SK-N-SH treated with all-trans-retinoic acid at 6 μM for 48 hours (cell line): ENCODE results near the gene CNGB1.

Experiments used
- ATAC-seq: fragments of 200-7000 bp; cut with Tn5 transposase; 3 replicates; pipeline ENCODE4 v1.9.1; 2020; ENCODE audit warnings: mild to moderate bottlenecking, moderate library complexity
- ARNTL ChIP-seq: fragments of 450-650 bp; formaldehyde crosslinking; IDR thresholded peaks from 2 replicates; pipeline ENCODE4 v1.5.0; 2020; ENCODE audit warnings: low read depth, mild to moderate bottlenecking, moderate library complexity, borderline replicate concordance
- BACH2 ChIP-seq: fragments of 250-450 bp; sonication (Bioruptor Pico); IDR thresholded peaks from 2 replicates; pipeline ENCODE4 v1.9.0; 2021; ENCODE audit warnings: mild to moderate bottlenecking, borderline replicate concordance
- CREB5 ChIP-seq: fragments of 250-450 bp; sonication (Bioruptor Pico); IDR thresholded peaks from 2 replicates; pipeline ENCODE4 v1.5.1; 2020; ENCODE audit warnings: low read depth, mild to moderate bottlenecking, moderate library complexity
- CSDC2 ChIP-seq: fragments of 250-450 bp; sonication (Bioruptor Pico); IDR thresholded peaks from 2 replicates; pipeline ENCODE4 v1.5.0; 2020; ENCODE audit warnings: mild to moderate bottlenecking, moderate library complexity
- CSRNP3 ChIP-seq: fragments of 250-450 bp; sonication (Bioruptor Pico); IDR thresholded peaks from 2 replicates; pipeline ENCODE4 v1.5.1; 2021; ENCODE audit warnings: mild to moderate bottlenecking, moderate library complexity
- GLIS3 ChIP-seq: fragments of 250-450 bp; sonication (Bioruptor Pico); IDR thresholded peaks from 2 replicates; pipeline ENCODE4 v1.5.0; 2020; ENCODE audit warnings: mild to moderate bottlenecking, moderate library complexity
- OSR1 ChIP-seq: fragments of 250-450 bp; sonication (Bioruptor Pico); IDR thresholded peaks from 2 replicates; pipeline ENCODE4 v1.8.0; 2022; ENCODE audit warnings: moderate library complexity, mild to moderate bottlenecking, inconsistent platforms
- PATZ1 ChIP-seq: fragments of 250-450 bp; sonication (Bioruptor Pico); IDR thresholded peaks from 2 replicates; pipeline ENCODE4 v1.8.0; 2020; ENCODE audit warnings: mild to moderate bottlenecking, moderate library complexity, borderline replicate concordance
- POU6F1 ChIP-seq: fragments of 250-450 bp; sonication (Bioruptor Pico); IDR thresholded peaks from 2 replicates; pipeline ENCODE4 v1.8.0; 2021; ENCODE audit warnings: low read depth, mild to moderate bottlenecking, moderate library complexity, borderline replicate concordance
- PPARA ChIP-seq: fragments of 250-450 bp; sonication (Bioruptor Pico); IDR thresholded peaks from 2 replicates; pipeline ENCODE4 v1.5.0; 2020; ENCODE audit warnings: mild to moderate bottlenecking, borderline replicate concordance
- RARB ChIP-seq: fragments of 250-450 bp; sonication (Bioruptor Pico); IDR thresholded peaks from 2 replicates; pipeline ENCODE4 v1.8.0; 2021; ENCODE audit warnings: mild to moderate bottlenecking, moderate library complexity
- TCF4 ChIP-seq: fragments of 250-450 bp; sonication (Bioruptor Pico); IDR thresholded peaks from 2 replicates; pipeline ENCODE4 v1.8.0; 2021; ENCODE audit warnings: mild to moderate bottlenecking, moderate library complexity, borderline replicate concordance
- TOX ChIP-seq: fragments of 250-450 bp; sonication (Bioruptor Pico); IDR thresholded peaks from 2 replicates; pipeline ENCODE4 v1.8.0; 2021; ENCODE audit warnings: mild to moderate bottlenecking, moderate library complexity, borderline replicate concordance
- TSHZ2 ChIP-seq: fragments of 250-450 bp; sonication (Bioruptor Pico); IDR thresholded peaks from 2 replicates; pipeline ENCODE4 v1.5.0; 2020; ENCODE audit warnings: mild to moderate bottlenecking, moderate library complexity
- ZC3H10 ChIP-seq: fragments of 250-450 bp; sonication (Bioruptor Pico); IDR thresholded peaks from 2 replicates; pipeline ENCODE4 v1.5.1; 2021; ENCODE audit warnings: mild to moderate bottlenecking, moderate library complexity
- ZFP3 ChIP-seq: fragments of 250-450 bp; sonication (Bioruptor Pico); IDR thresholded peaks from 2 replicates; pipeline ENCODE4 v1.5.0; 2020; ENCODE audit warnings: mild to moderate bottlenecking, moderate library complexity
- ZFP30 ChIP-seq: fragments of 450-650 bp; formaldehyde crosslinking; IDR thresholded peaks from 2 replicates; pipeline ENCODE4 v1.5.0; 2022; ENCODE audit warnings: mild to moderate bottlenecking, moderate library complexity
- ZNF565 ChIP-seq: fragments of 450-650 bp; formaldehyde crosslinking; conservative IDR thresholded peaks from 2 replicates; pipeline ENCODE4 v1.5.0; 2020; ENCODE audit warnings: low read depth, mild to moderate bottlenecking, moderate library complexity
- ZNF70 ChIP-seq: fragments of 450-650 bp; formaldehyde crosslinking; IDR thresholded peaks from 2 replicates; pipeline ENCODE4 v1.5.0; 2020; ENCODE audit warnings: mild to moderate bottlenecking, moderate library complexity

The CNGB1 gene

GRCh38 chr16:57970970-57971369, at the start of gene CNGB1:
TSS of gene CNGB1 (minus strand) at chr16:57971128. CDS start at chr16:57967286, 3,842 bp downstream.
- no peak for ATAC-seq
- TF ChIP-seq TOX (CRISPR knock-in tag), result no peak
- no peak for TF ChIP-seq ZC3H10
- TF ChIP-seq TCF4 (CRISPR knock-in tag), result no peak
- no peak for TF ChIP-seq BACH2 (CRISPR knock-in tag)
- no peak for TF ChIP-seq PATZ1 (CRISPR knock-in tag)
- TF ChIP-seq RARB (CRISPR knock-in tag), result no peak
- TF ChIP-seq ZFP30, result no peak
- TF ChIP-seq CSRNP3 (CRISPR knock-in tag), result no peak
- TF ChIP-seq ZNF70, result no peak
- TF ChIP-seq OSR1 (CRISPR knock-in tag), result no peak
- no peak for TF ChIP-seq CREB5 (CRISPR knock-in tag)
- no peak for TF ChIP-seq ARNTL (CRISPR knock-in tag)
- no peak for TF ChIP-seq CSDC2 (CRISPR knock-in tag)
- TF ChIP-seq GLIS3 (CRISPR knock-in tag), result no peak
- no peak for TF ChIP-seq ZNF565 (CRISPR knock-in tag)
- no peak for TF ChIP-seq POU6F1 (CRISPR knock-in tag)
- no peak for TF ChIP-seq ZFP3 (CRISPR knock-in tag)

GRCh38 chr16:58019866-58020538, 49.1 kb upstream of the CNGB1 start:
- ATAC-seq, result no peak

More at GRCh38 chr16:58019866-58020538, 49.1 kb upstream of the CNGB1 start:
- no peak for TF ChIP-seq TSHZ2 (CRISPR knock-in tag)
- TF ChIP-seq CSRNP3 (CRISPR knock-in tag), result no peak
- TF ChIP-seq PPARA (CRISPR knock-in tag), result no peak
- no peak for TF ChIP-seq RARB (CRISPR knock-in tag)
